NK-92 (cell line): ENCODE data around the gene TNF.

Experiments
- DNase-seq: peaks from one replicate; lab custom pipeline; 2025; ENCODE audit not compliant: unreplicated experiment; lab: John Stamatoyannopoulos, UW

The TNF gene

DNA sequence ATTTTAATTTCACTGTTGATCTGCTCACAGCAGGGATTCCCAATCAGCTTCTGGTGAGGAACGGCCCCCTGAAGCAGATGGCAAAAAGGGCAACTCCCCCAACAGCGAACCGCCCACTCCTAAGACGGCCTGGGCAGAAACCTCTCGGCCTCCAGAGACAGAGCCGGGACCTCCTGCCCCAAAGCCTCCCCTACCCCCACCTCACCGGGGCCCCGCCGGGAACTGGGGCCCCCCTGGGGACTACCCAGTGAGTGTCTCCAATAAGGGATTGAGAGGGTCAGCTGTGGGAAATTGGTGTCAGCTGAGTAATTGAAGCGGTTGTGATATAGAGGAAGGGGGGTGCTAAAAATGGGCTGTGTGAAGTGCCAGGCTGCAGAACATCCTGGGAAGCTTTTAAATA lies 51.6 kb downstream of the TNF start:
- DNase-seq = no peak

DNA sequence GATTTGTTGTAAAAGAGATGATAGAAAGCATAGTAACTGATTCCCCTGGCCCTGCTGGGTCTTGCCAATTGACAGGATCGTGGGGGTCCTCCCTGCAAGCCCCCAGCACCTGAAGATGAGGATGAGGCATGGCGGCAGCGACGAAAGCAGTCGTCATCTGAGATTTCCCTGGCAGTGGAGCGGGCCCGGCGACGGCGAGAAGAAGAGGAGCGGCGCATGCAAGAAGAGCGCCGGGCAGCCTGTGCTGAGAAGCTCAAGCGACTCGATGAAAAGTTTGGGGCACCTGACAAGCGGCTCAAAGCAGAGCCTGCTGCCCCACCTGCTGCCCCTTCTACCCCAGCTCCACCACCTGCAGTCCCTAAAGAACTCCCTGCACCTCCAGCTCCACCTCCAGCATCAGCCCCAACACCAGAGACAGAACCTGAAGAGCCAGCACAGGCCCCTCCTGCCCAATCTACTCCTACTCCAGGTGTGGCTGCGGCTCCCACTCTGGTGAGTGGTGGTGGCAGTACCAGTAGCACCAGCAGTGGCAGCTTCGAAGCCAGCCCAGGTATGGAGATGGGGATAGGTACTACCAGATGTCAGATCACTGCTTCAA lies 52.4 kb downstream of the TNF start:
- DNase-seq = no peak
